DOHH2 (cell line): ENCODE measurements around the gene PAQR8.

Experiments
- H3F3A ChIP-seq: fragments of 200-600 bp; sonication (generic), shearing (Covaris generic); 2 replicates; pipeline ENCODE4 v1.6.0; 2016; ENCODE audit warnings: antibody characterized with exemption, mild to moderate bottlenecking; ENCODE audit not compliant: control insufficient read depth, insufficient read depth
- H3K27ac ChIP-seq: fragments of 200-600 bp; sonication (generic); 2 replicates; pipeline ENCODE4 v1.5.1; 2014; ENCODE audit warnings: low read depth, mild to moderate bottlenecking, low read length, moderate library complexity
- H3K27me3 ChIP-seq: fragments of 200-600 bp; sonication (generic); 2 replicates; pipeline ENCODE4 v1.6.1; 2014; ENCODE audit warnings: mild to moderate bottlenecking, low read length, mixed read lengths; ENCODE audit not compliant: control insufficient read depth
- H3K36me3 ChIP-seq: fragments of 200-600 bp; sonication (generic); 2 replicates; pipeline ENCODE4 v1.6.1; 2014; ENCODE audit warnings: mild to moderate bottlenecking, low read length, moderate library complexity, mixed read lengths; ENCODE audit not compliant: control insufficient read depth
- H3K4me1 ChIP-seq: fragments of 200-600 bp; sonication (generic); 2 replicates; pipeline ENCODE4 v1.6.1; 2014; ENCODE audit warnings: mild to moderate bottlenecking, low read length, mixed read lengths; ENCODE audit not compliant: control insufficient read depth
- H3K4me2 ChIP-seq: fragments of 200-600 bp; sonication (generic); 2 replicates; pipeline ENCODE4 v1.6.0; 2014; ENCODE audit warnings: mild to moderate bottlenecking, low read length, moderate library complexity
- H3K4me3 ChIP-seq: fragments of 200-600 bp; sonication (generic); 2 replicates; pipeline ENCODE4 v1.5.1; 2014; ENCODE audit warnings: mild to moderate bottlenecking, low read length, mixed read lengths
- H3K79me2 ChIP-seq: fragments of 200-600 bp; sonication (generic); 2 replicates; pipeline ENCODE4 v1.6.1; 2014; ENCODE audit warnings: mild to moderate bottlenecking, low read length, mixed read lengths; ENCODE audit not compliant: control insufficient read depth
- H3K9me2 ChIP-seq: fragments of 200-600 bp; sonication (generic); replicated peaks from 2 replicates; pipeline ENCODE4 v1.6.1; 2014; ENCODE audit warnings: mild to moderate bottlenecking, low read length, mixed read lengths; ENCODE audit not compliant: control insufficient read depth
- H3K9me3 ChIP-seq: fragments of 200-600 bp; sonication (generic); 2 replicates; pipeline ENCODE4 v1.6.1; 2014; ENCODE audit warnings: antibody characterized with exemption, low read length, mixed read lengths; ENCODE audit not compliant: control insufficient read depth, insufficient read depth
- H4K20me1 ChIP-seq: fragments of 200-600 bp; sonication (generic); 2 replicates; pipeline ENCODE4 v1.6.0; 2014; ENCODE audit warnings: low read depth, mild to moderate bottlenecking, antibody characterized with exemption, low read length, moderate library complexity; ENCODE audit not compliant: control insufficient read depth, insufficient read depth
- EZH2phosphoT487 ChIP-seq: fragments of 200-600 bp; sonication (generic); IDR thresholded peaks from 2 replicates; pipeline ENCODE4 v1.6.1; 2017; ENCODE audit warnings: borderline replicate concordance, mild to moderate bottlenecking, antibody characterized with exemption, low read length, moderate library complexity, mixed read lengths
- TF ChIP-seq, protein P1 (sequence below): fragments of 200-600 bp; sonication (generic); IDR thresholded peaks from one replicate; pipeline ENCODE4 v1.5.1; 2014; ENCODE audit warnings: antibody characterized with exemption, mild to moderate bottlenecking, low read depth, low read length; ENCODE audit not compliant: poor library complexity, severe bottlenecking

PAQR8 gene

DNA sequence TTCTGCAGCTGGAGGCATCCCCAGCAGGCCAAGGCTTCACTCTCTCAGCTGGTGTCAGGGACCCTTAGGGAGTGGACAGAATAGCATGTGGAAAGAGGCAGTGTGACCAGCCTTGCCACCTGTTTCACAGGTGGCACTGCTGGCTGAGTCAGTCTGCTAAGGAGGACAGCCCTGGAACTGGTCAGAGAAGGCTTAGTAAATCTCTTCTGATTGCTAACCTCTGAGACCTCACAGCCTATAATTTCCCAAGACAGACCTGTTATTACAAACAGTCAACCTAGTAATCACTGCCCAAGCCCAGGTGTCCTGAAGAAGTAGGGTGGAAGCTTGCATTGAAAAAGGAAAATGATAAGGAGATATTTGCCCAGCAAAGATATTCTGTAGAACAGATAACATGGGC is 26.4 kb upstream of the PAQR8 start:
- Histone ChIP-seq H3K4me2 (no peak overlapping the region), H4K20me1 (no peaks in the 10 kb centered on the region), H3K27ac (no peak overlapping the region), H3K4me3 (no peak overlapping the region), H3K27me3 (no peaks in the 10 kb centered on the region), H3K9me3 (no peaks in the 10 kb centered on the region), H3K9me2 (no peaks in the 10 kb centered on the region), H3K79me2 (no peaks in the 10 kb centered on the region), H3F3A (no peaks in the 10 kb centered on the region), H3K36me3 (no peaks in the 10 kb centered on the region), H3K4me1 (peaks cover 13% of the 10 kb centered on the region)
- no peak for TF ChIP-seq EZH2phosphoT487
- TF ChIP-seq, protein P1, sequence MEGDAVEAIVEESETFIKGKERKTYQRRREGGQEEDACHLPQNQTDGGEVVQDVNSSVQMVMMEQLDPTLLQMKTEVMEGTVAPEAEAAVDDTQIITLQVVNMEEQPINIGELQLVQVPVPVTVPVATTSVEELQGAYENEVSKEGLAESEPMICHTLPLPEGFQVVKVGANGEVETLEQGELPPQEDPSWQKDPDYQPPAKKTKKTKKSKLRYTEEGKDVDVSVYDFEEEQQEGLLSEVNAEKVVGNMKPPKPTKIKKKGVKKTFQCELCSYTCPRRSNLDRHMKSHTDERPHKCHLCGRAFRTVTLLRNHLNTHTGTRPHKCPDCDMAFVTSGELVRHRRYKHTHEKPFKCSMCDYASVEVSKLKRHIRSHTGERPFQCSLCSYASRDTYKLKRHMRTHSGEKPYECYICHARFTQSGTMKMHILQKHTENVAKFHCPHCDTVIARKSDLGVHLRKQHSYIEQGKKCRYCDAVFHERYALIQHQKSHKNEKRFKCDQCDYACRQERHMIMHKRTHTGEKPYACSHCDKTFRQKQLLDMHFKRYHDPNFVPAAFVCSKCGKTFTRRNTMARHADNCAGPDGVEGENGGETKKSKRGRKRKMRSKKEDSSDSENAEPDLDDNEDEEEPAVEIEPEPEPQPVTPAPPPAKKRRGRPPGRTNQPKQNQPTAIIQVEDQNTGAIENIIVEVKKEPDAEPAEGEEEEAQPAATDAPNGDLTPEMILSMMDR, result no peak

DNA sequence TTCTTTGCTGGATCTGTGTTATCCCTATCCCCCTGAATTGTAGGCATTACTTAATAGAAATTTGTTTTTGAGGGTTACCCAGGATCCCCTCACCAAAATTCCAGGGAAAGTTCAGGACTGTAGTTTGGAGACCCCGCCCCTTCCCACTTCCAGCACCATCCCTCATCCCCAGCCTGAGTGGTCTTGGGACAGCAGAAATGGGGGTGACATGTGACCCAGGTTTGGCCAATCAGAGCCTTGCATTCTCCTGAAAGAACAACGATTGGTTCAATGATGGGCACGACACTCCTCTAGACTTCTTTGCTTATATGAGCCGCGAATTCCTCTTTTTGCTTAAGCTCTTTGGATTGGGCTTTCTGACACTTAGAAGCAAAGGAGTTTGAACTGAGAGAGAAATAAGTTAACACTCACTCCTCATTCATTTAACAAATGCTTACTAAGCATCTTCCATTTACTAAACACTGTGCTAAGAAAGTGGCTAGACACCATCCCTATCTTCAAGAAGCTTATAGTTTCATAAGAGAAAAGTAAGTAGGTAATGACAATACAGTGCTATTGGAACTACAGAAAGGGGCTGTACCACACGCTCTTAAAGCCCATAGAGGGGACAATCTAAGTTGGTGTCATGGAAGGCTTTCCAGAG is 24.9 kb upstream of the PAQR8 start:
- no peak for TF ChIP-seq EZH2phosphoT487
- TF ChIP-seq, protein P1, result no peak
- Histone ChIP-seq H3K9me2 (no peaks in the 10 kb centered on the region), H3K4me2 (no peak overlapping the region)

DNA sequence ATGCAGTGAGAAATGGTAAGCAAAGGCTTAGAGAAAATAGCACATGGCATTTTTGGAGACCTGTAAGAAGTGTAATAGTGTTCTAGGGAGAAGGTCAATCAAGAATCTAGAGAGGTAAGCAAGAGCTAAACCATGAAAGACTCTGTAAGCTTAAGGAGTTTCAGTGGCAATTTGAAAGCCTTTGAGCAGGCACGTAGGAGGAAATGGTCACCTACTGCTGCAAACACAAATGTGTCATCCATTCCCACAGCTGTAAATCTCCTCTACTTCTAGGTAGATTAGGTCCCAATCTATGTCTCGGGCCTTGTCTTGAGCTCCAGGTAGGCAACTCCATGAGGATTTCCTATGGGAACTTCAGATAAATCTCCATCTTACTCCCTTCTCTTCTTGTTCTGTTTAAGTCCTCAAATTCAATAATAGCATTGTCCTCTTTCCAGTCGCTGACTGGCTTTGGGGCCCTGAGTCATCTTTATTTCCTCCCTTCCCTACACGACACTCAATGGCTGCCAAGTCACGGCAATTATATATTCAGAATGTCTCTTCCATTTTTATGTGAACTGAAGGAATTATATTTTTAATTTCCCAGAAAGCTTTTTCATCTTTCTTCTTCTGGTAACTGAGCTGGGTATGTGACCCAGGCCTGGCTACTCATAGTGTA is 24.2 kb upstream of the PAQR8 start:
- Histone ChIP-seq H3K4me3 (no peak overlapping the region), H3K27me3 (no peaks in the 10 kb centered on the region), H3K36me3 (no peaks in the 10 kb centered on the region), H3K9me3 (no peaks in the 10 kb centered on the region), H3K9me2 (no peaks in the 10 kb centered on the region), H3K4me2 (no peak overlapping the region), H3K27ac (no peak overlapping the region), H4K20me1 (no peaks in the 10 kb centered on the region), H3K79me2 (no peaks in the 10 kb centered on the region), H3F3A (no peaks in the 10 kb centered on the region), H3K4me1 (peaks cover 25% of the 10 kb centered on the region)
- no peak for TF ChIP-seq EZH2phosphoT487

More for the DNA sequence above, 24.9 kb upstream of the PAQR8 start:
- H3K79me2 ChIP-seq, result no peaks in the 10 kb centered on the region
- H3K36me3 ChIP-seq, result no peaks in the 10 kb centered on the region
- H3K27ac ChIP-seq, result no peak overlapping the region
- no peaks in the 10 kb centered on the region for H3K27me3 ChIP-seq
- H4K20me1 ChIP-seq, result no peaks in the 10 kb centered on the region
- no peak overlapping the region for H3K4me3 ChIP-seq
- H3K9me3 ChIP-seq, result no peaks in the 10 kb centered on the region
- H3F3A ChIP-seq, result no peaks in the 10 kb centered on the region
- peaks cover 22% of the 10 kb centered on the region for H3K4me1 ChIP-seq

DNA sequence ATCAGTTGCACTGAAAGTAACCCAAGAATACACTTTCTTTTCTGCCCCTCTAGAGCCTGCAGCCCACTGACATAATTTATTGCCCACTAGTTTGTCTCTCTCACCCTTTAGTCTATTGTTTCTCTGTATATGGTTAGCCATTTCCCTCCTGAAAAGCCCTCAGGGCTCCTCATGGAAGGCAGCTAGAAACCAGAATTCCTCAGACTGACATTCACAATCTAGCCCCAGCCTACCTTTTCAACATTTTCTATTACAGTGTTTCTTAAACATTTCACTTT is 21.4 kb upstream of the PAQR8 start:
- Histone ChIP-seq H3K4me1 (peaks cover 14% of the 10 kb centered on the region), H3K9me2 (no peaks in the 10 kb centered on the region), H3K79me2 (no peaks in the 10 kb centered on the region), H3K36me3 (no peaks in the 10 kb centered on the region), H3K4me2 (no peak overlapping the region), H4K20me1 (no peaks in the 10 kb centered on the region), H3K4me3 (no peak overlapping the region), H3K27me3 (no peaks in the 10 kb centered on the region), H3F3A (no peaks in the 10 kb centered on the region), H3K27ac (no peak overlapping the region), H3K9me3 (no peaks in the 10 kb centered on the region)
- TF ChIP-seq, protein P1, result no peak
- TF ChIP-seq EZH2phosphoT487, result no peak
